Loucy (cell line): ENCODE results near the gene PSMB9.
A peak's percentile ranks its signal among the peaks of the same experiment; 100 is the strongest.

Experiments
- H2AFZ ChIP-seq: fragments of 200-600 bp; sonication (generic); 2 replicates; pipeline ENCODE4 v1.6.0; 2016; ENCODE audit warnings: antibody characterized with exemption, mild to moderate bottlenecking, low read length, moderate library complexity
- H3F3A ChIP-seq: fragments of 200-600 bp; 2 replicates; pipeline ENCODE4 v1.6.0; 2016; ENCODE audit warnings: antibody characterized with exemption, low read depth, mild to moderate bottlenecking
- H3K27me3 ChIP-seq: fragments of 200-600 bp; sonication (generic); 2 replicates; pipeline ENCODE4 v1.6.1; 2014; ENCODE audit warnings: low read length, mild to moderate bottlenecking; ENCODE audit not compliant: insufficient read depth, poor library complexity, severe bottlenecking
- H3K36me3 ChIP-seq: fragments of 200-600 bp; sonication (generic); 2 replicates; pipeline ENCODE4 v1.6.1; 2016; ENCODE audit warnings: low read length; ENCODE audit not compliant: insufficient read depth
- H3K4me1 ChIP-seq: fragments of 200-600 bp; sonication (generic); 2 replicates; pipeline ENCODE4 v1.5.1; 2014; ENCODE audit warnings: low read length, mild to moderate bottlenecking; ENCODE audit not compliant: insufficient read depth, poor library complexity, severe bottlenecking
- H3K4me2 ChIP-seq: fragments of 200-600 bp; sonication (generic); 2 replicates; pipeline ENCODE4 v1.6.0; 2014; ENCODE audit warnings: antibody characterized with exemption, low read length, low read depth, mild to moderate bottlenecking; ENCODE audit not compliant: poor library complexity, severe bottlenecking
- H3K4me3 ChIP-seq: fragments of 200-600 bp; sonication (generic); 2 replicates; pipeline ENCODE4 v1.5.1; 2014; ENCODE audit warnings: low read length, mild to moderate bottlenecking, mixed read lengths; ENCODE audit not compliant: poor library complexity, severe bottlenecking
- H3K79me2 ChIP-seq: fragments of 200-600 bp; sonication (generic); 2 replicates; pipeline ENCODE4 v1.6.1; 2014; ENCODE audit warnings: low read length; ENCODE audit not compliant: insufficient read depth
- H3K9ac ChIP-seq: fragments of 200-600 bp; sonication (generic); 2 replicates; pipeline ENCODE4 v1.6.0; 2014; ENCODE audit warnings: mild to moderate bottlenecking, low read depth, low read length, moderate library complexity; ENCODE audit not compliant: poor library complexity, severe bottlenecking
- H3K9me2 ChIP-seq: fragments of 200-600 bp; sonication (generic); replicated peaks from 2 replicates; pipeline ENCODE4 v1.6.1; 2016; ENCODE audit warnings: low read depth, low read length, mixed read lengths
- H3K9me3 ChIP-seq: fragments of 200-600 bp; sonication (generic); 2 replicates; pipeline ENCODE4 v1.6.1; 2014; ENCODE audit warnings: mild to moderate bottlenecking, antibody characterized with exemption, low read length, low read depth; ENCODE audit not compliant: insufficient read depth
- H4K20me1 ChIP-seq: fragments of 200-600 bp; sonication (generic); 2 replicates; pipeline ENCODE4 v1.6.0; 2014; ENCODE audit warnings: antibody characterized with exemption, low read length, mild to moderate bottlenecking; ENCODE audit not compliant: insufficient read depth, poor library complexity, severe bottlenecking
- CTCF ChIP-seq: fragments of 200-600 bp; sonication (generic); conservative IDR thresholded peaks from 2 replicates; pipeline ENCODE4 v1.5.1; 2014; ENCODE audit warnings: mild to moderate bottlenecking, antibody characterized with exemption, low read length
- EZH2phosphoT487 ChIP-seq: fragments of 200-600 bp; IDR thresholded peaks from 2 replicates; pipeline ENCODE4 v1.6.1; 2018; ENCODE audit warnings: antibody characterized with exemption, mild to moderate bottlenecking, moderate library complexity, borderline replicate concordance

PSMB9 gene

GRCh38 chr6:32857156-32857891 lies 3.3 kb downstream of the PSMB9 start:
- TF ChIP-seq EZH2phosphoT487 (no peak), CTCF (no peak)
- Histone ChIP-seq H3K4me3 (peak overlapping the region; percentile 95), H3K9me2 (no peaks in the 10 kb centered on the region), H3F3A (peaks cover 5% of the 10 kb centered on the region; the same call in 1 of the 2 replicates), H3K9me3 (no peaks in the 10 kb centered on the region), H4K20me1 (peaks cover 22% of the 10 kb centered on the region), H3K27me3 (no peaks in the 10 kb centered on the region), H3K9ac (peak overlapping the region; percentile 99), H3K4me2 (peak overlapping the region; percentile 85), H3K36me3 (peaks cover 17% of the 10 kb centered on the region; the same call in 1 of the 2 replicates), H3K4me1 (peaks cover 57% of the 10 kb centered on the region), H2AFZ (no peak overlapping the region), H3K79me2 (peaks cover 83% of the 10 kb centered on the region)

DNA sequence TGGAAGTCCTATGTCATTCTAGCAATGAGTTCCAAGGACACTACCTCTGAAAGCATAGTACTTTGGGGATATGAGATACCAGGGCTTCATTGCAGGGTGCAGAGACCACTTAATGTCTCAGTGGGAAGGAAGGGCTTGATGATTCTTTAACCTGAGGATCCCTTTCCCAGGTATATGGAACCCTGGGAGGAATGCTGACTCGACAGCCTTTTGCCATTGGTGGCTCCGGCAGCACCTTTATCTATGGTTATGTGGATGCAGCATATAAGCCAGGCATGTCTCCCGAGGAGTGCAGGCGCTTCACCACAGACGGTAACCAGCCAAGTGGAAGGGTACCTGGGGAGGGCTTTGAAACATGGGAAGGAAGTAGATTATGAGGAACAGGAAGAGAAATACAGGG lies 4.2 kb downstream of the PSMB9 start:
- no peaks in the 10 kb centered on the region for H3K9me3 ChIP-seq
- H3K27me3 ChIP-seq, result no peaks in the 10 kb centered on the region
- H3K9me2 ChIP-seq, result no peaks in the 10 kb centered on the region
- TF ChIP-seq EZH2phosphoT487 (no peak), CTCF (no peak)
- peaks cover 56% of the 10 kb centered on the region for H3K4me1 ChIP-seq
- H3K36me3 ChIP-seq, result peaks cover 17% of the 10 kb centered on the region; the same call in 1 of the 2 replicates
- no peak overlapping the region for H2AFZ ChIP-seq
- H3K9ac ChIP-seq, result peak overlapping the region; percentile 99
- H3K4me2 ChIP-seq, result peak overlapping the region; percentile 85
- peaks cover 5% of the 10 kb centered on the region; the same call in 1 of the 2 replicates for H3F3A ChIP-seq
- H3K79me2 ChIP-seq, result peaks cover 75% of the 10 kb centered on the region
- H3K4me3 ChIP-seq, result peak overlapping the region; percentile 95
- H4K20me1 ChIP-seq, result peaks cover 13% of the 10 kb centered on the region

DNA sequence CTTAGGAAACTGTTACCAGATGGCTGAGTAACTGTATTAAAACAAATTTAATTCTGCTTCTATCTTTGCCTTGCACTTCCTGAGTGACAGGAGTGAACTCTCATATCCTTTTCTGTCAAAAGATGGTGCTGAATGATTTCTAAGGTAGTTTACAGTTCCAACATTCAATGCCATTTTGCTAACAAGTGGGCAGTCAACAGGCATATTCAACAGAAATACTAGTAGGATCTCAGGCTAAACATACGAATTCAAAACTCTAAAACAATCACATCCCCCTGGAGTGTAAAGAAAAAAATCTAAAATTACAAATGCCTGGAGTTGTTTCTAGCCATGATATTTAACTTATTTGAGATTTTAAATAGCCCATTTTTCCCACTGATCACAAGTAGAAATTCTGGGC lies 6.7 kb downstream of the PSMB9 start:
- no peak overlapping the region for H2AFZ ChIP-seq
- no peak for TF ChIP-seq EZH2phosphoT487
- TF ChIP-seq CTCF, result no peak
- peaks cover 53% of the 10 kb centered on the region for H3K4me1 ChIP-seq
- H4K20me1 ChIP-seq, result peaks cover 13% of the 10 kb centered on the region
- H3K9me2 ChIP-seq, result no peaks in the 10 kb centered on the region
- peak overlapping the region; percentile 85 for H3K4me2 ChIP-seq
- peaks cover 5% of the 10 kb centered on the region; the same call in 1 of the 2 replicates for H3F3A ChIP-seq
- peak overlapping the region; percentile 99 for H3K9ac ChIP-seq
- H3K4me3 ChIP-seq, result peak overlapping the region; percentile 95
- peaks cover 17% of the 10 kb centered on the region; the same call in 1 of the 2 replicates for H3K36me3 ChIP-seq
- no peaks in the 10 kb centered on the region for H3K9me3 ChIP-seq
- peaks cover 54% of the 10 kb centered on the region for H3K79me2 ChIP-seq
- H3K27me3 ChIP-seq, result no peaks in the 10 kb centered on the region
